HG02610 (cell line): Measurements from ENCODE around the gene C10orf62.
"Not testable (repeated sequence)": the region's sequence is repeated elsewhere in the genome, so short reads cannot be mapped to it uniquely, and the experiment has no call there.

Experiments
- ATAC-seq: cut with Tn5 transposase; IDR thresholded peaks from one replicate; pipeline ENCODE4 v1.9.1; 2021; ENCODE audit warnings: mild to moderate bottlenecking, moderate library complexity; ENCODE audit not compliant: unreplicated experiment

Gene C10orf62

DNA sequence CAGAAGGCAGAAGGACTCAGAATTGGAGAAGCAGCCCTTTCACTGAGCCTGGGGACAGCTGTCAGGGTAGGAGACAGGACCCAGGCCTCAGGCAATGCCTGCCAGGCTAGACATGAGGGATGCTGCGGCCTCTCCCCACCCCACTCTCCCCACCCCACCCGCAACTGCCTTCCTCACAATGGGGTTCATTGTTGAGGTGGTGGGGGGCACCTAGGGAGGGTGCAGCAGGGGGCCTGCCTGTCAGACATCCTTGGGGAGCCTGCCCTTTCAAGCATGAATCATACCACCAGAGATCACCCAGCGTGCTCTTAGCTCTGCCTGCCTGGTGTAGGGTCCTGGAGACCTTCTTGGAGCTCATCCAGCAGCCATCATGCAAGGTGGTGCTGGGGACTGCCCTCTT is at the start of gene C10orf62:
Gene C10orf62, plus strand, starts transcription at position 243 of the 400 bp plus-strand sequence. CDS start 177 bp downstream, outside the sequence.
- no peak for ATAC-seq

DNA sequence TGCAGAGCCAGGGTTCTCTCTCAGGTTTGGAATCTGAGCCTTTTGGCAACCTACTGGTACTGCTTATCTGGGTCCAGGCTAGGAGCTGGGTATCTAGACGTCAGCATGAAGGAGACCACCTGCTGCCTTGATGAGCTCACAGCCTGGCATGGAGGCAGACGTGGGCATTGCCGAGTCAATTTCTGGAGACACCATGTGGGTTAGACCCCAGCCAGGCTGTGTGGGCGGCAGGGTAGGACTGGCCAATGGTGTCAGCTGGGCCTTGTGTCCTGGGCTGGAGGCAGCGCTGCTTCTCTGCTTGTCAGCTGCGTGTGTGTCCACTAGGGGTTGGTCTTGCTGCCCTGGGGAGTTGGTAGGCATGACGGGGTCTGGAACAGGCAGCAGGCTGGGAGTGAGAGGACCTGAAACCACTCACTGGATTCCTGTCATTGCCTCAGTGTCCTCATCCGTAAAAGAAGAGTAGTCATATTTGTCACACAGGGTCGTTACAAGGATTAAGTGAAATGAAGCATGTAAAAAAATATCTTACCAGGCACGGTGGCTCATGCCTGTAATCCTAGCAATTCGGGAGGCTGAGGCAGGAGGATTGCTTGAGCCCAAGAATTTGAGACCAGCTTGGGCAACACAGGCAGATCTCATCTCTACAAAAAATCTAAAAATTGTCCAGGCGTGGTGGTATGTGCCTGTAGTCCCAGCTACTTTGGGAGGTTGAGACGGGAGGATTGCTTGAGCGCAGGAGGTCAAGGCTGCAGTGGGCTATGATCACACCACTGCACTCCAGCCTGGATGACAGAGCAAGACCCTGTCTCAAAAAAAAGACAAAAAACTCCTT is 48.6 kb upstream of the C10orf62 start:
- no peak for ATAC-seq

DNA sequence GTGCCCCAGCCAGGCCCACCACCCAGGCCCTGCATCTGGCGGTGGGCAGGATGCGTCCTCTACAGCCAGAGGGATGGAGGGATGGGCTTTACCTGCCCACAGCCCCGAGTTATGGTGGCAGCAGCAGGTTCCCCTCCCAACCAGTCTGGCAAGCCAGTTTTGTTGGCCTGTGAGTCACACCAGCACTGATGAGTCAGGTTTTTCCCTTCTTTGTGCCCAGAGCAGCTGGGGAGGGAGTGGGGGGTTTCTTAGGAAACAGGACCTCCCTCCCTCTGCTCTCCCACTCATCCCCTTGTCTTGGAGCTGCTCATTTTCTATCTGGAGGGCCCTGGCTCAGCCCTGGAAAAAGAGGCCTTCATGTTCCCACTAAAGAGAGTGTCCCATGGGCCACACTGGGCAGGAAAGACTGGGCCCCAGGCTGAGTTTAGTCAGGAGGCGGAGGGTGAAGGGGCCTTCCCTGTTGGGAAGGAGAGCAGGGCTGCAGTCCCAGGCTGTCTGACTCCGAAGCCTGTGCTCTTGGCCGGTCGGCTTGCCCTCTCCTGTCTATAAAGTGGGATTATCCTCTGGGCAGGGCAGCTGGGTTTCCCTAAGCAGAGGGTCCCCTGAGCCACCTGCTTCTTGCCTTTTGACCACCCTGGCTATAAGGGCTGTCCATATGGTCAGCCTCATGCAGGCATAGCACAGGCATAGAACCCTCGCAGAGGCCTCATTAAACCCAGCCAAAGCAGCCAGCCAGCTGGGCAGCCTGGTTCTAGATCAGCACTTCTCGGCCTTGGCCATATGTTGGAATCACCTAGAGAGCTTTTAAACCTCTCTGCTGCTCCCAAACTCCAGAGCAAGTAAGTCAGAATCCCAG is 47.1 kb upstream of the C10orf62 start:
- no peak for ATAC-seq

- peak; percentile 61 for ATAC-seq
These were observed 46.4 kb upstream of the C10orf62 start for GRCh38 chr10:97543025-97543546.

DNA sequence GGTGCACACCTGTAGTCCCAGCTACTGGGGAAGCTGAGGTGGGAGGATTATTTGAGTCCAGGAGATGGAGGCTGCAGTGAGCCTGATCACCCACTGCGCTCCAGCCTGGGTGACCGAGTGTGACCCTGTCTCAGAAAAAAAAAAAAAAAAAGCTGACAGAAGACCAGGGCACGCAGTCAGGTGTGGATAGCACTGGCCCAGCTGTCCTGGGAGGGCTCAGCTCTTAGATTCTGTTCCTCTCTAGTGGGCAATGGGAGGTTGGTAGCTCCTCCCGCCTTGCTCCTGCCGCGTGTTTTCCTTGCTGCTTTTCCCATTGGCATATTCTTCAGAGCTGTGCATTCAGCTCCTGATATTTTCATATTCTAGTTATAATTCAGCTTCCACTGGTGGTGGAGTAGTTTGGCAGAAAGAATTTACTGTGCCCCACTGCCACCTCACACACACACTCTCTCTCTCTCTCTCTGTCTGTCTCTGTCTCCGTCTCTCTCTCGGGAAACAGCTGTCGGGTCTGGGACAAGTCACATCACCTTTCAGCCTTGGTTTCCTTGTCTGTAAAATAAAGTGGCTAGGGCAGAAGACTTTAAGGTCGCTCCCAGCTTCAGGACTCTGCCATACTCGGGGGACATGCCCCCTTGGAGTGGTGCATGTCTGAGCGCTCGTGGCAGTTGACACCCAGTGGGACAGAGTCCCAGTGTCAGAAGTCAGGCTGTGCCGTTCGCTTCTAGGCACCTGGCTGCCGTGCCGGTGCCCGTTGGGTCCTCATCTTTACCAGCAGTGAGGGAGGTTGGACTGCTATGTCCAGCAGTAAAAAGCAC is 42.9 kb upstream of the C10orf62 start:
- no peak for ATAC-seq

DNA sequence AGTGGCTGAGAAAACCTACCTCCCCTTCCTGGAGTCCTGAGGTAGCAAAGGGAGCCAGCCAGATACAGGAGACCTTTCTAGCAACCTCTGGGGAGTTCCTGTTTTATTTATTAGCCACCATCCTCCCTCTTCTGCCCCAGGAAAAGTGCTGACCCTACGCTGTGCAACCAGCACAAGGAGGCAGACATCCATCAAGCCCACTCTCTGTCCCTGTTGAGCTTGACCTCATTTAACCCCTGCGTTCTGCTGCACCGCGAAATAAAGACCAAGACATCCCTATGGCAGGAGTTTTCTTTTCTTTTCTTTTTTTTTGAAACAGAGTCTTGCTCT is 42.3 kb upstream of the C10orf62 start:
- no peak for ATAC-seq

DNA sequence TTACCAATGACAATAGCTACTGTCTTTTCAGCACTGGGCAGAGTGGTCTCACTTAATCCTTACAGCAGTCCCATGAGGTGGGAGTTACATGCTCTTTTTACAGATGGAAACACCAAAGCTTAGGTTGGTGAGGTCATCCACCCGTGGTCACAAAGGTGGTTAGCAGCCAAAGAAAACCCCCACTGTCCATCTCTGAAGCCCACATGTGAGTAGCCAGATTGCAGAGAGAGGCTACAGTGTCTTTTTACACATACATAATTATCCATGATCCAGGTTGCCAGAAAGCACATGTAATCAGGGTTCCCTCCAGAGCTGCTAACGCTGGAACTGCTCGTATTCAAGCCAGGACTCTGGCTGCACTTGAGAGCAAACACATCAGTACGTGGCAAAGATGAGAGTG is 41.6 kb upstream of the C10orf62 start:
- ATAC-seq, result no peak

DNA sequence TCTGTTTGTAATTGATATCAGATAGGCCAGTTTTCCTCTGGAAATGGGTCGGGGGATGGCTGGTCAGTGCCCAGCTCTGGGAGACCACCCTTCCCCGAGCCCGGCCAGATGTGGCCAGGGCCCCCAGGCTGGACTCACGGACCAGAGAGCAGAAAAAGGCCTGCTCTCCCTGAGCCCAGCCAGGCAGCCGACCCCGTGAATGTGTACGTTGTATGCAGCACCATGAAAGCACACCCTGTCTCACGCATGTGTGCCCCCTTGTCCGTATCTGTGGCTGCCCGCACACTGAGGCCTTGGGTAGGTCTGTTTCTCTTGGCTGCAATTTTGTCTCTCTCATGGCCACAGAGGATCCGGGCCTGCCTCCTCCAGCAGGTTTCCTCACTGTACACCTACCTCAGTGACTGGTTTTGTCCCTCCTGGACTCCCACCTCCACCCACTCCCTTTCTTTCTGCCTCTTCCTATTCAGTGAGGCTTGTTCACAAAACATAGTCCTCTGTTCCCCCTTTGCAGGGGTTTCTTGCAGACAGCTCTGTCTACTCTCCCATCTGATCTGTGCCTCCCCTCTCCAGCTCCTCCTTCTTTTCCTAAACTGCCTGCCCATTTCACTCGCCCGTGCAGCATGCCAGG is 40.6 kb upstream of the C10orf62 start:
- no peak for ATAC-seq

DNA sequence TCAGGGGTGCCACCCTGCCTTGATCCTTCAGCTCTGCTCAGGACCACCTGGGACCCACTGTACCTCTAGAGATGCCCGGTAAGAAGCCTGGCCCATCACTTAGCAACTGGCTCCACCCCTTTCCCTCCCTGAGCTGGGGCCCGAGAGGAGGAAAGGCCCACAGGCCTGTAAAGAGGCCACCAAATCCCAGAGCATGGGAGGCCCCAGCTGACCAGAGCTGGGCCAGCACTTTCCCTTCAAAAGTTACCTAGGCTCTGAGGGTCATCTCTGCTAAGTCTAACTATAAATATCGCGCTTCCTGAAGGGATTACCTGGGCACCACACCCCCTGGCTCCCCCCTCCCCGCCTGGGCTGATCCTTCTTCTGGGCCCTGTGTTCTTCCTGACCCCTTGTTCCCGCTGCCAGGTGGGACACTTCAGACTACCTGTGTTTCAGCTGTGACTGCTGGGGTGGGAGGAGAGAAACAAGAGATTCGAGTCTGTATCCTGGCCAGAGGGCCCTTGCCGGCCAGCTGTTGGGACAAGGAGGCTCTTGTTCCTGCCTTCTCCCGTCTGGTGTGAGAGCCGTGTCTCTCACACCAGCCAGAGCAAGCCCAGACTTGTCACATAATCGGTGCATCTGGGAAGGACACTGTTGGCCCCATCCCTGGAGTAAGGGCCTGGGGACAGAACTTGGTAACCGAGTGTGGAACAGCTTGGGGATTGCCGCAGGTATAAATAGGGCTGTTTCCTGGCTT is 39.8 kb upstream of the C10orf62 start:
- no peak for ATAC-seq

DNA sequence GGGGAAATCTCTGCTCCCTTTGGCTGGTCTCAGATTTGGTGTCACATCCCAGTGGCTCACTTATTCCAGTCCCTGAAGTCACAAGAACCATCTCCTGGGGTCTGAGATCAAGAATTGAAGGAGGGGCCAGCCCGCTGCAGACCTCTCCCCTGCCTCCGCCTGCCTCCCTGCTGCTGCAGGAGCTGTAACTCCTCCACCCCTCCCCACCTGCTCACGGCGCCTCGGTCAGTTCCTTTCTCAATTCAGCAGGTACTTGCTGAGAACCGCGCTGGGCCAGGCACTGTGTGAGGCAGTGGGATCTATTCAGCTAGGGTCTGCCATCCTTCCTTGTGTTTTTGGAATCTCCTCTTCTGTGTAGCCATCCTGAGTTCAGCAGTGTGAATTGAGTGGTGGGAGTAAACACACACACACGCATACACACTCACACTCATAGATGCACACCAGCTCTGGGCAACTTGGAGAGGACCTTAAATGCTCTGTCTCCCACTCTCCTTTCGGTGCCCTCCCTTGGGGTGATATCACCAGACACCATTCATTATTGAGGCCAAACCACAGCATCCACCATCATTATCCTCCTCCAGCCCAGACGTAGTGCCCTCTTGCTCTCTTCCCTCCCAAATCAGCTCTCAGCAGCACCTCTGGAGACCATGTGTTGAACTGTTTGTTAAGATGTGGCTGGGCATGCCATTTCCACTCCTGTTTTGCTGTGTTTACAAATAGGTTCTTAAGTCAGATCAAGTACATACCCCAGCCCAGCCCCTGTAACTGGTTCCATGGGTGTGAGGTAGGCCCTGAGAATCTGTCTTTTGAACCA is 39.0 kb upstream of the C10orf62 start:
- no peak for ATAC-seq

DNA sequence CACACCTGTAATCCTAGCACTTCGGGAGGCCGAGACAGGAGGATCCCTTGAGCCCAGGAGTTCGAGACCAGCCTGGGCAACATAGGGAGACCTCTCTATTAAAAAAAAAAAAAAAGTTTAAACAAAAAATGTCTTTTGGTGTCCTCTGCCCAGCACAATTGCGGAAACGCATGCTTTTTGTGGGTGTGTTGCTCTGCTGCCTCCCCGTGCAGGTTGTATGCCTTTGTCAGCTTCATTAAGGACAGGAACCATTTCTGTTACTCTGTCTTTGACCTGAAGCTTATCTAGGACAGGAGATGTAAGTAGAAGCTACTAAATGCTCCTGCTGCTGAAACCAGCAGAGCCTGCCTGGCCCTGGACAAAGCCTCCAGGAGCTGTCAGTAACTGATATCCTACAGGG is 38.2 kb upstream of the C10orf62 start:
- ATAC-seq, result no peak

- ATAC-seq, result peak; percentile 80
These were observed 35.9 kb upstream of the C10orf62 start for GRCh38 chr10:97553575-97554031.

DNA sequence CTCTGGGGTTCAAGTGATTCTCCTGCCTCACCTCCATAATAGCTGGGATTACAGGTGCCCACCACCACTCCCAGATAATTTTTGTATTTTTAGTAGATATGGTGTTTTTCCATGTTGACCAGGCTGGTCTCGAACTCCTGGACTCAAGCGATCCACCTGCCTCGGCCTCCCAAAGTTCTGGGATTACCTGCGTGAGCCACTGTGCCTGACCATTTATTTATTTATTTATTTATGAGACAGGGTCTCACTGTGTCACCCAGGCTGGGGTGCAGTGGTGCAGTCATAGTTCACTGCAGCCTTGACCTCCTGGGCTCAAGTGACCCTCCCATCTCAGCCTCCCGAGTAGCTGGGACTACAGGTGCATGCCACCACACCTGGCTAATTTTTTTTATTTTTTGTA is 35.2 kb upstream of the C10orf62 start:
- not testable (repeated sequence) for ATAC-seq

GRCh38 chr10:97555541-97555940 is 34.0 kb upstream of the C10orf62 start:
- ATAC-seq, result not testable (repeated sequence)

DNA sequence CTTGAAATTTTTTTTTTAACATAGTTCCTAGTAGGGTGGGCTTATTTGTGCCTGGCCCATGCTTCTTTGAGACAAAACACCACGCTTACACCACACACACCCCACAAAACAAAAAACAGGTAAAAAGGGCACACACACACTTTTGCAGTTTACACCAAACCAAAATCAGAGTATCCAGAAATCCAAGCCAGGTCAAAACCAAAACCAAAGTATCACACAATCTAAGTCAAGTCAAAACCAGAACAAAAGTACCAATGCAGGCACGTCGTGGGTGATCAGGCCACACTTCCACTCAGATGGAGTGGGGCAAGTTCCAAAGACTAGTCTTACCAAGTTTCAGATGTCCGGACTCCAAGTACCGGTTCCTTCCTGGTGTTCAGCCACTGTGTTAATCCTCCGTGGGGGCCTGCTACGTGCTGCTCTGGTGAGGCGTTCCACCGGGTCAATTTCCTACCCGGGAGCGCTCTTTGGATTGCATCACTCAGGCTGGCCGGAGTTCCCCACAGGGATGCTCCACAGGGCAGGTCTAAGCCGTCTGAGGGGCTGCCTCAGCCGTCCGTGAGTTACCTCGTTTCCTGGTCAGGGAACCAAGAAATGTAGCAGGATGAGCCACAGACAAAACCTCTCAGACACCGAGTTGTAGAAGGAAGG is 28.7 kb upstream of the C10orf62 start:
- not testable (repeated sequence) for ATAC-seq

DNA sequence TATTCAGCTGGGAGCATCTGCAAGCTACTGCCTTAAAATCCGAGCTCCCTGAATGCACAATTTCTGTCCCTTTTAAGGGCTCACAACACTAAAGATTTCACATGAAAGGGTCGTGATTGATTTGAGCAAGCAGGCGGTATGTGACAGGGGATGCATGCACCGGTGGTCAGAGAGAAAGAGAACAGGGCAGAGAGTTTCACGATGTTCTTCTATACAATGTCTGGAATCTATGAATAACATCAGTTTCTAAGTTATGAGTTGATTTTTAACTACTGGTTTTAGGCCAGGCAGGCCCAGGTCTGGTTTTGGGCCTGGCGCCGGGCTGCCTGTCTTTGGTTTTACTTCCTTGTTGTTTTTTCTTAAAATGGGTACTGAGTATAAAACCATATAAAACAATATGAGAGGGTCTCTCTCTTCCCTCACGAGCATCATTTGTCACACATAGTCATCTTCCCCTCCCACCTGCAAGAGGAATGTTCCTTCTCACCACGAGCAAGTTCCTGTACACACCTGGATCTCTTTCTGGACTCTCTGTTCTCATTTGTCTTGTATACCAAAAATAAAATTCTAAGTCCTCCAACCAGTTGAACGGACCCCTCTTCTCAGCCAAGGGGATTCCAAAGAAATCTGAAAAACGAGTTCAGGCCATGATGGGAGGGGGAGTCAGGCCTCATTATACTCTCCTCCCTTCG is 28.0 kb upstream of the C10orf62 start:
- ATAC-seq, result not testable (repeated sequence)

DNA sequence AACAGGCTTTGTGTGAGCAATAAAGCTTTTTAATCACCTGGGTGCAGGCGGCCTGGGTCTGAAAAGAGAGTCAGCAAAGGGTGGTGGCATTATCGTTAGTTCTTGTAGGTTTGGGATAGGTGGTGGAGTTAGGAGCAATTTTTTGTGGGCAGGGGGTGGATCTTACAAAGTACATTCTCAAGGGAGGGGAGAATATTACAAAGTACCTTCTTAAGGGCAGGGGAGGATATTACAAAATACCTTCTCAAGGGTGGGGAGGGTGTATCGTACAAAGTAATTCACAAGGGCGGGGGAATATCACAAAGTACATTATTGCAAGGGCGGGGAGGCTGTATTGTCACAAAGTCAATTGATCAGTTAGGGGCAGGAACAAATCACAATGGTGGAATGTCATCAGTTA is 27.2 kb upstream of the C10orf62 start:
- not testable (repeated sequence) for ATAC-seq

GRCh38 chr10:97563337-97563736 is 26.2 kb upstream of the C10orf62 start:
- no peak for ATAC-seq
